MM.1S (cell line): ENCODE measurements around the gene FAM53C.

Experiments used
- DNase-seq: peaks from one replicate; pipeline ENCODE4 v3.0.0-alpha.2; 2015
- H2AFZ ChIP-seq: fragments of 300-600 bp; sonication (generic); 2 replicates; pipeline ENCODE4 v1.6.0; 2016; ENCODE audit warnings: antibody characterized with exemption, low read length
- H3F3A ChIP-seq: fragments of 300-600 bp; sonication (generic); 2 replicates; pipeline ENCODE4 v1.6.1; 2016; ENCODE audit warnings: mild to moderate bottlenecking, antibody characterized with exemption, low read length, moderate library complexity, mixed read lengths; ENCODE audit not compliant: insufficient read depth
- H3K27ac ChIP-seq: fragments of 300-600 bp; sonication (generic); 2 replicates; pipeline ENCODE4 v1.5.1; 2016; ENCODE audit warnings: mild to moderate bottlenecking, low read length
- H3K27me3 ChIP-seq: fragments of 300-600 bp; sonication (generic); replicated peaks from 2 replicates; pipeline ENCODE4 v1.6.0; 2016; ENCODE audit warnings: low read length; ENCODE audit not compliant: insufficient read depth
- H3K36me3 ChIP-seq: fragments of 300-600 bp; sonication (generic); replicated peaks from 2 replicates; pipeline ENCODE4 v1.6.1; 2016; ENCODE audit warnings: mild to moderate bottlenecking, low read length, mixed read lengths; ENCODE audit not compliant: insufficient read depth
- H3K4me1 ChIP-seq: fragments of 300-600 bp; sonication (generic); 2 replicates; pipeline ENCODE4 v1.6.1; 2016; ENCODE audit warnings: low read length, mixed read lengths
- H3K4me2 ChIP-seq: fragments of 300-600 bp; sonication (generic); 2 replicates; pipeline ENCODE4 v1.6.0; 2016; ENCODE audit warnings: low read depth, low read length
- H3K4me3 ChIP-seq: fragments of 300-600 bp; sonication (generic); 2 replicates; pipeline ENCODE4 v1.5.1; 2016; ENCODE audit warnings: low read length, mixed read lengths
- H3K79me2 ChIP-seq: fragments of 300-600 bp; sonication (generic); 2 replicates; pipeline ENCODE4 v1.6.1; 2016; ENCODE audit warnings: mixed run types, low read length, mixed read lengths
- H3K9ac ChIP-seq: fragments of 300-600 bp; sonication (generic); 2 replicates; pipeline ENCODE4 v1.6.1; 2016; ENCODE audit warnings: low read length, mixed read lengths
- H3K9me2 ChIP-seq: fragments of 300-600 bp; sonication (generic); replicated peaks from 2 replicates; pipeline ENCODE4 v1.6.1; 2016; ENCODE audit warnings: mild to moderate bottlenecking, low read length, mixed read lengths; ENCODE audit not compliant: insufficient read depth
- H3K9me3 ChIP-seq: fragments of 300-600 bp; sonication (generic); replicated peaks from 2 replicates; pipeline ENCODE4 v1.6.1; 2016; ENCODE audit warnings: mild to moderate bottlenecking, low read length, mixed read lengths; ENCODE audit not compliant: insufficient read depth
- H4K20me1 ChIP-seq: fragments of 300-600 bp; sonication (generic); 2 replicates; pipeline ENCODE4 v1.6.1; 2016; ENCODE audit warnings: mild to moderate bottlenecking, low read length, moderate library complexity, mixed read lengths; ENCODE audit not compliant: insufficient read depth
- EZH2 ChIP-seq: fragments of 300-600 bp; sonication (generic); optimal IDR thresholded peaks from 2 replicates; pipeline ENCODE3; 2017; ENCODE audit warnings: low read depth, mild to moderate bottlenecking, antibody characterized with exemption, low read length, mixed read lengths
- EZH2phosphoT487 ChIP-seq: fragments of 300-600 bp; sonication (generic); IDR thresholded peaks from 2 replicates; pipeline ENCODE4 v1.6.1; 2018; ENCODE audit warnings: antibody characterized with exemption, low read length
- TF ChIP-seq, protein P1 (sequence below): fragments of 300-600 bp; sonication (generic); IDR thresholded peaks from 2 replicates; pipeline ENCODE4 v1.5.1; 2016; ENCODE audit warnings: antibody characterized with exemption, low read length, mixed read lengths

Gene FAM53C

DNA sequence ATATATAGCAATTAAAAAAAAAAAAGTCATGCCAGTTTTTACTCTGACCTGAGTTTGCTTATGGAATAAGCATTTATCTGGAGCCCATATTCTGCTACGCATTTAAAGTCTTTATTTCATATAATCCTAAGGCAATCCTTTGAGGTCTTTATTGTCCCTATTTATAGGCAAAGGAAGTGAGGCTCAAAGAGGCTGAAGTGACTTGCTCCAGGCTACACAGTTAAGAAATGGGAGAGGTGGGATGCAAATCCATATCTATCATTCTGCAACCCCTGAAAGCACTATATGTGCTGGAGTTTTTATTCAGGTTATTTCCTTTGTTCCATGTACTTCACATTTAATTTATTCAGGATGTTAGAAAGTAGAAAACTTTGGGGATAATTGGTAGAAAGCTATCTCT is 26.5 kb downstream of the FAM53C start:
- Histone ChIP-seq H3K9me3 (no peaks in the 10 kb centered on the region), H3K27me3 (no peaks in the 10 kb centered on the region), H3K9ac (no peak overlapping the region), H3K4me1 (no peaks in the 10 kb centered on the region), H2AFZ (no peak overlapping the region), H3K36me3 (no peaks in the 10 kb centered on the region), H3F3A (0 out of 2 replicates have a peak, but pooled peaks cover 3% of the 10 kb centered on the region), H4K20me1 (peaks cover 30% of the 10 kb centered on the region), H3K79me2 (peaks cover 96% of the 10 kb centered on the region), H3K27ac (no peak overlapping the region), H3K4me3 (no peak overlapping the region), H3K4me2 (no peak overlapping the region), H3K9me2 (no peaks in the 10 kb centered on the region)
- no peak for DNase-seq
- no peak for TF ChIP-seq EZH2
- TF ChIP-seq, protein P1, sequence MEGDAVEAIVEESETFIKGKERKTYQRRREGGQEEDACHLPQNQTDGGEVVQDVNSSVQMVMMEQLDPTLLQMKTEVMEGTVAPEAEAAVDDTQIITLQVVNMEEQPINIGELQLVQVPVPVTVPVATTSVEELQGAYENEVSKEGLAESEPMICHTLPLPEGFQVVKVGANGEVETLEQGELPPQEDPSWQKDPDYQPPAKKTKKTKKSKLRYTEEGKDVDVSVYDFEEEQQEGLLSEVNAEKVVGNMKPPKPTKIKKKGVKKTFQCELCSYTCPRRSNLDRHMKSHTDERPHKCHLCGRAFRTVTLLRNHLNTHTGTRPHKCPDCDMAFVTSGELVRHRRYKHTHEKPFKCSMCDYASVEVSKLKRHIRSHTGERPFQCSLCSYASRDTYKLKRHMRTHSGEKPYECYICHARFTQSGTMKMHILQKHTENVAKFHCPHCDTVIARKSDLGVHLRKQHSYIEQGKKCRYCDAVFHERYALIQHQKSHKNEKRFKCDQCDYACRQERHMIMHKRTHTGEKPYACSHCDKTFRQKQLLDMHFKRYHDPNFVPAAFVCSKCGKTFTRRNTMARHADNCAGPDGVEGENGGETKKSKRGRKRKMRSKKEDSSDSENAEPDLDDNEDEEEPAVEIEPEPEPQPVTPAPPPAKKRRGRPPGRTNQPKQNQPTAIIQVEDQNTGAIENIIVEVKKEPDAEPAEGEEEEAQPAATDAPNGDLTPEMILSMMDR: no peak
- TF ChIP-seq EZH2phosphoT487: no peak

DNA sequence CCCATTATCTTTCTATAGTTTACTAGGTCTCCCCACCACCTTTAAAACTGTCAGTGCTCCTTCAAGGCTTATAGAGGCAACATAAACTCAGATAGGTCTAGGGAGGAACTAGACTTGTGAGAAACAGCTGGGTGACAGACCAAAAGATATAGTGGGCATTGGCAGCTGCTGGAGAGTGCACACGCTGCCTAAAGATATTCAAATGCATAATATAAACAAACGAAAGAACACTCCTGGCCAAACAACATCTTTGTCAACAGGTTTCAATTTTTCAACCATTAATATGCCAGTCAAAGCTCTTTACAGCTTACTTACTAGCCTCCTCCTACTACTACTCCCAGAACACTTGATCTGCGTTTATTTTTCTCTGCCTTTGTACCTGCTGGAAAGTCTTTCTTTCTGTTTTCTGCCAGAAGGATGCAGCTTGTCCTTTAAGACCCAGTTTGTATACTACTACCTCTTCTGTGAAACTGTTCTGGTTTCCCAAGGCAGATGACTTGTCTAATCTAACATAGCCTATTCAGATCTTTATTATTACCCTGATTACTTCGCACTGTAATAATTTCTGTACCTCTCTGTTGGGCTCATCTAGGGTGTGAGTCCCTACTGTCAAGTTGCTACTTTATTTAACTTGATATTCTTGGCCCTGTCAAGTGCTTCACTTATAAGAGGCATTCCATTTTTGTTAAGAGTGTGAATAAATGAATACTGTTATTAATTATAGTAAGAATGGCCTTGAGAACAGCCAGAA is 28.7 kb downstream of the FAM53C start:
- Histone ChIP-seq H3K79me2 (peaks cover 95% of the 10 kb centered on the region), H2AFZ (no peak overlapping the region), H4K20me1 (peaks cover 22% of the 10 kb centered on the region; the same call in 1 of the 2 replicates), H3K9me2 (no peaks in the 10 kb centered on the region), H3K27ac (no peak overlapping the region), H3K4me2 (no peak overlapping the region), H3F3A (0 out of 2 replicates have a peak, but pooled peaks cover 3% of the 10 kb centered on the region), H3K9ac (no peak overlapping the region), H3K4me1 (no peaks in the 10 kb centered on the region), H3K27me3 (no peaks in the 10 kb centered on the region), H3K36me3 (no peaks in the 10 kb centered on the region), H3K9me3 (no peaks in the 10 kb centered on the region), H3K4me3 (no peak overlapping the region)
- DNase-seq: no peak
- no peak for TF ChIP-seq EZH2phosphoT487
- TF ChIP-seq EZH2: no peak
- TF ChIP-seq, protein P1: no peak

DNA sequence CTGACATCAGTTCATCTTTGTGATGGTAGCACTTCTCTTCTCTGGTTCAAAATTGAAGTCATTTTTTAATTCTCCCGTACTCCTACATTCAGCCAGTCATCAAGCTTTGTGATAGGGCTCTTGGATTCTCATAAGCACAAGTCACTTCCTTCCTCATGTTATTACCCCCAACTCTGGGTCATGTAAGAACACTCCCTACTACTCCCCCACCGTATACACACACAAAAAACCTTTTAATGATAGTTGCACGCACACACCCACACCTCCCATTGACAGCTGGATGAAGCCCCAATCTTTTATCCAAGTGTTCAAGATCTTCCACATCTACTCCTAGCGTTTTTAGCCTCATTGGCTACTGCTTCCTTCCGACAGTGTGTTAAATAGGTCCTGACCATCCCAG is 31.2 kb downstream of the FAM53C start:
- no peak overlapping the region for H3K27ac ChIP-seq
- no peaks in the 10 kb centered on the region for H3K9me3 ChIP-seq
- H3F3A ChIP-seq: 0 out of 2 replicates have a peak, but pooled peaks cover 3% of the 10 kb centered on the region
- peaks cover 89% of the 10 kb centered on the region for H3K79me2 ChIP-seq
- H3K4me2 ChIP-seq: no peak overlapping the region
- H3K4me3 ChIP-seq: no peak overlapping the region
- no peaks in the 10 kb centered on the region for H3K9me2 ChIP-seq
- H2AFZ ChIP-seq: no peak overlapping the region
- no peak overlapping the region for H3K9ac ChIP-seq
- H3K4me1 ChIP-seq: no peaks in the 10 kb centered on the region
- no peaks in the 10 kb centered on the region for H3K36me3 ChIP-seq
- no peaks in the 10 kb centered on the region for H3K27me3 ChIP-seq
- H4K20me1 ChIP-seq: peaks cover 22% of the 10 kb centered on the region; the same call in 1 of the 2 replicates
- no peak for TF ChIP-seq EZH2
- TF ChIP-seq EZH2phosphoT487: no peak
- TF ChIP-seq, protein P1: no peak
- DNase-seq: no peak
